HG03060 (cell line): ENCODE measurements around the gene DDIT3.
A peak's percentile ranks its signal among the peaks of the same experiment; 100 is the strongest.

Experiments used
- ATAC-seq: cut with Tn5 transposase; IDR thresholded peaks from one replicate; pipeline ENCODE4 v1.9.1; 2021; ENCODE audit warnings: low read depth, moderate number of reproducible peaks; ENCODE audit not compliant: unreplicated experiment

The DDIT3 gene

DNA sequence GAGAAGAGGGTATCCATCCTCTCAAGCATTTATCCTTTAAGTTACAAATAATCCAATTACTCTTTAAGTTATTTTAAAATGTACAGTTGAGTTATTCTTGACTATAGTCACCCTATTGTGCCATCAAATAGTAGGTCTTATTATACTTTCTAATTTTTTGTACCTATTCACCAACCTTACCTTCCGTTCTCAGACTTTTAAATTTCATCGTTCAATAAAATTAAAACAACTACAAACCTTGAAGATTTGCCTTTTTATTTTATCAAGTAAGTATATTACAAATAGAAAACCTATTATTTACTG lies 27.6 kb upstream of the DDIT3 start:
- no peak for ATAC-seq

DNA sequence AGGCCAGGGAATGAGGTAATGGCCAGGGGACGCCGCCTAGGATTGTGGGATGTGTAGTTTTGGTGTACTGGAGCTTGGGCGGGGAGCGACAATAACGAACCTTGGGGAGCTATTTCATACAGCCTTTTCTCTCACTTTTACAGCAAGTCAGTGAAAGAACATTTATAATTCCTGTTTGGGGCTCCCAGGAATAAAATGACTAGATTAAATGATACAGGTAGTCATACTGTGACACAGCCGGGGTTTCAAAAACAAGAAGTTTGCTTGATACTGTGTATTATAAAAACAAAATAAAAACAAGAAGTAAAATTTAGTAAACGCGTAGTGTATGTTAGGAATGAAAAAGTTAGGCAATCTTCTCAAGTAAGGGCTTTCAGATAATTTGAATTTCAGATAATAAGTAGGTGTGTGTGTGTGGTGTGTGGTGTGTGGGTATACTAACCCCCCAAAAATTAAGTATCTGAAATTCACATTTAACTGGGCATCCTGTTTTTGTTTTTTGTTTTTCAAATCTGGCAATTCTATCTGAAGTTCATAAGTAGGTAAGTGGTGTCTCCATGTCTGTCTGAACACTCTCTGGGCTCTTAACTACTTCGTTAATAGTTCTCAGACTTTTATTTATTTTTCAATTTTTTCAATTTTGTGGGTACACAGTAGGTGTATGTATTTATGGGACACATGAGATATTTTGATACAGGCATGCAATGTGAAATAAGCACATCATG lies 27.1 kb upstream of the DDIT3 start:
- ATAC-seq: no peak

- peak; percentile 97 for ATAC-seq
Observed at GRCh38 chr12:57546438-57547287, 26.3 kb upstream of the DDIT3 start, which contains the start of gene DCTN2. DCTN2 (minus strand) TSS chr12:57547192; CDS start chr12:57547063, 129 bp downstream.

DNA sequence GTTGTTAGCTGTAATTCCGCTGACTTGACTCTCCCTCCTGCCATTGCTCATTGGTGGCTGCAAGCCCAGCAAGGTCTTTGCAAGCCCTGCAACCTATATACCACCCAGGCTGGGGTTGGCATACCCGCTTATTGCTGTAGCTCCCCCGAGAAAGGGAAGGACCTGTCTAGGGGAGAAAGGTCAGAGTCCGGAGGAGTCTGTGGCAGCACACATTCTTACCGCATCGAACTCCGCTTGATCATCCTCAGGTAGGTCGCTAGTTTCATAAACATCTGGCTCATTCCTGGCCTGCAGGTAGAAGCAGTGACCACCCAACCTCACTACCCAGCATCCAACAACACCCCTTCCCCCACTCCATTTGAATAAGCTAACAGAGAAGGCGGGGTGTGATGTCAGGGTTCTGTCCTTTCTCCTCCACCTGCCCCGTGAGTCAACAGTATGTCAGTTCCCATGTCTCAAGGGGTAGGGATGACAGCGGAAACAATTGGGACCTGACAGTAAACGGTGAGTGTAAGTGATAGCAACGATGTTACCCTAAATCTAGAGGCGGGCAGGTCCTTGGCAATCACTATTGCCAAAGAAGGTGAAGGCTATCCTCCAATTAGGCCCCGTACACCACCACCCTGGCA lies 25.6 kb upstream of the DDIT3 start:
- no peak for ATAC-seq

DNA sequence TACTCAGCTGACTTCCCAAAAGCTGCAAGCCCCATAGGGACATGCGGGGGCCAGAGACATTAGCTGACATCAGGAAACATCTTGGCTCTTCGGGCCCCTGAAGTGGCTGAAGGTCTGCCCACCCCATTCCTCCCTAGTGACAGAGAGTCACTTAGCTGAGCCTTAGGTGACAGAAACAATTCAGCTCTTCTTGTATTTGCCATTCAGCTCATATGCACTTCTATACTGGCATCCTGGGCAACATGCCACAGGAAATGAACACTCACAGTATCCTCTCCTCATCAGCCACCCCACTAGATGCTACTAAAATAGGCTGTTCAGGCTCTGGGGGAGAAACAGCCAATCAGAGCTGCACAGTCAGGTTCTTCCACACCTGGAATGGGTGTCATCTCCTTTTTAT lies 23.3 kb upstream of the DDIT3 start:
- no peak for ATAC-seq

DNA sequence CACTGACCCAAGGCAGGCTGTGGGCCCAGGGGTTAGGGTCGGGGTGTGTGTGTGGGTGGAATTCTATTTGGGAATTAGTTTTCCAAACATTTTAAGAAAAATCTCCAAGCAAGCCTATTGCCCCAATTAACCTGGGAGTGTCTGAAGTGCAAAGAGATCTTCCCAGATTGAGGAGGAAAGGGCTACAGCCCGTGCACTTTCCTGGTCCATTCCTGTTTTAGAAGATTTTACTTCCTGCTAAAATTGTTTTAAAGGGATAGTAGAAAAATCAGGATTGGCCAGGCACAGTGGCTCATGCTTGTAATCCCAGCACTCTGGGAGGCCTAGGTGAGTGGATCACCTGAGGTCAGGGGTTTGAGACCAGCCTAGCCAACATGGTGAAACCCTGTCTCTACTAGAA lies 21.4 kb upstream of the DDIT3 start:
- no peak for ATAC-seq

- no peak for ATAC-seq
Observed at GRCh38 chr12:57541001-57541400, 20.7 kb upstream of the DDIT3 start.

DNA sequence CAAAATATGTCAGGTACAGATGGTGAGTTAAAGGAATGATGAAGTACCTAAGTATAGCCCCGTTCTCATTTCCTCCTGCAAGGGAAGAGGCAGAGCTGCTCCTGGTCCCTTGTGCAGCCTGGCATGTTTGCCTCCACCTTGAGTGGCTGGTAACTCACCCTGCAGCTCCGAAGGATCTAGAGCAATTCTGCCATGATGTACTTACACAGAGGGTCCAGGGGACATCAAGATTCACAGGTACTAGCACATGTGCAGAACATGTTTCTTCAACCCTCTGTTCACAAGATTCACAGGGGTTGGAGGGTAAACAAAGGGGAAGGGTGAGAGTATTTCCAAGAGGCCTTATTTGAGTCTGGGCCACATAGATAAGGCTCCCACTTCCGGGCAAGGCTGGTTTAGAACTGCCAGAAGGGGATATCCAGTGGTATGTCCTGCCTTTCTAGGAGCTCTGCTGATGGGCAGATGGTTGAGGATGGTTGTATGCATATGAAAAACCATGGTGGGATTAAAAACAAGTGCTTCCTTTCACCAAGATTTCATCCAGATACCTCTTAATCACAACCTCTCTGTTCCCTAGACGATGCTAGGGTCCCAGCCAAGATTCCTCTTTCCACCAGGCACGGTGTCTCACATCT lies 18.9 kb upstream of the DDIT3 start:
- no peak for ATAC-seq

GRCh38 chr12:57536597-57536942 lies 16.3 kb upstream of the DDIT3 start:
- no peak for ATAC-seq

GRCh38 chr12:57535764-57536596 lies 15.7 kb upstream of the DDIT3 start:
- no peak for ATAC-seq

DNA sequence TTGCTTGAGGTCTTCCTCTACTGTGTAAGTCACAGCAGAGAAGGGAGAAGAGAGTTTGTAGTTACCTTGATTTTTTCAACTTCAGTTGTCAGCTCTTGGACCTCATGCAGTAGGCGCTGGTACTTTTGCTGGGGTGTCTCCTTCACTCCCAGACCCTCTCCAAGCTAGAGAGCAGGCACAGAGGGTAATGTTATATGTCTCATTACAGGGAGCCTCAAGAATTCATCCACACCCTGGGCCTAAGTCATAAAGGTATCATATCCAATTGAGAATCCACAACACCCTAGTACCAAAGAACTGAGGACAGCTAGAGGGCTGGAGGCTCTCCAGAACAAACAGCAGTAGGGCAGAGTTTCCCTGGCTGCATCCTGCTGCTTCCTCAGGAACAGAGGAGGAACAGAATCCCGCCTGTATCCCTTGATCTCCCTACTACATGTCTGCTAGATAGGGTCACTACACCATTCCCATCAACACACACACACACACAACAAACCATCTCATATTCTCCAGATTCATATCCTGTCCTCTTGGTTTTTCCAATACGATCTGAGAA lies 14.8 kb upstream of the DDIT3 start:
- no peak for ATAC-seq

DNA sequence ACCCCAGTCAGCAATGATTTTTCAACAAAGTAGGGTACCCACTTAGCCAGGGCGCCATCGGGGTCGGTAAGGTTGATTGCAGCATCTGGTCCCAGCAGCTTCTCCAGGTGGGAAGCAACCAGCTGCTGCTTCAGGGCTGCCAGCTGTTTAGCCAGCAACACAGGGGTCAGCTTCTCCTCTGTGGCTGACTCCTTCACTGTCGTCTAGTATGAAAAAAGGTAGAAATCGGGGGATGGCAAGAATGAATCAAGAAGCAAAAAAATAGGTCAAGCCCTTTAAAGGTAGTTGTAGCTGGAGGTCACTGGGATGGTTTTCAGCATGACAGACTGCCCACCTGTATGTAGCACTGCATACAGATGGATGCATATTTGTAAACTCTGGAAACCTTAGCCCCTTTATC lies 13.9 kb upstream of the DDIT3 start:
- no peak for ATAC-seq

- ATAC-seq: no peak
Observed at GRCh38 chr12:57533108-57533507, 12.8 kb upstream of the DDIT3 start.

DNA sequence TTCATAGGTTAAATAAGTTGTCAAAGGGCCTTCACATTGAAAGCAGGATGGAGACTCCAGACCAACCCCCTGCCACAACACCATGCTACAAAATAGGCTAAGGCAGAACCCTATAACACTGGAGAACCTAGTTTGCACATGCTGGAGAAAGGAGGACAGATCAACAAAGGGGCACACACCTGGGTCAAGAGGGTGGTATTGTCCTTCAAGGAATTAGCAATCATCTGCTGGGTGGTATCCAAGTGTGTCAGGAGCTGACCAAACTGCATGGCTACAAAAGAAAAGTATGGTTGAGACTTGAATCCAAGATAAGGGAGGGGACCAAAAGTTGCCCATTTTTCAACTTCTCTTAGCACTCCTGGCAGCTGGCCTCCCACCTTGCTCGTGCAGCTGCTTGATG lies 11.5 kb upstream of the DDIT3 start:
- ATAC-seq: no peak

GRCh38 chr12:57530396-57531142 lies 10.3 kb upstream of the DDIT3 start:
- ATAC-seq: no peak

- no peak for ATAC-seq
Observed at GRCh38 chr12:57529831-57530230, 9.5 kb upstream of the DDIT3 start.

DNA sequence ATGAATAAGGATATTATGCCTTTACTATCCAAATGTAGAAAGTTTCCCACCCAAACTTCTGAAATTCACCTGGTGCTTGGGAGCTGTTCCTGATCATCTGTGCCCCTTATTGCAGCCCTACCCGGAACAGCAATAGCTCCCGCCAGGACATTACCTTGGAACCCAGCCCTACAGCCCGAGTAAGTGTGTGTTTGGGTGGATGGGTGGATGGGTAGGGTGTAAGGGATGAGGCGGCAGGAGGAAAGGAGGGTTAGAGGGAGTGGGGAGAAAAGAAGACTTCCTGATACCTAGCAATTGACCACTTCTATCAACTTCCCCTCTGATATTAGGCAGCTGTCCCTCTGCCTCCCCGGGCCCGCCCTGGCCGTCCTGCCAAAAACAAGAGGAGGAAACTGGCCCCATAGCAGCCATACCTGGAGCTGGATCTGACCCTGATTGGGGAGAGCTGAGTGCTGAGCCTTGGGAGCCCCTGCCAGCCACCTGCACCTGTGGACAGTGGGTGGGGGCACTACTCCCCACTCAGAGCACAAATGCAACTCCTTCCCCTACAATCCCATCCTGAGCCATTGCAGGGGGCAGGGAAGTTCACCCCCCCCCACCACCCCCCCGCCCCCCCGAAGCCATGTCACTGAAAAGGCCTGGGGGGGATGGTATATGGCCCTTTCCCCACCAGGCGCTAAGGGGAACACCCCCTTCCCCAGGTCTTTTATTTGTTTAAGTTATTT lies 8.7 kb upstream of the DDIT3 start:
- ATAC-seq: no peak

- no peak for ATAC-seq
Observed at GRCh38 chr12:57528176-57528575, 7.9 kb upstream of the DDIT3 start.

DNA sequence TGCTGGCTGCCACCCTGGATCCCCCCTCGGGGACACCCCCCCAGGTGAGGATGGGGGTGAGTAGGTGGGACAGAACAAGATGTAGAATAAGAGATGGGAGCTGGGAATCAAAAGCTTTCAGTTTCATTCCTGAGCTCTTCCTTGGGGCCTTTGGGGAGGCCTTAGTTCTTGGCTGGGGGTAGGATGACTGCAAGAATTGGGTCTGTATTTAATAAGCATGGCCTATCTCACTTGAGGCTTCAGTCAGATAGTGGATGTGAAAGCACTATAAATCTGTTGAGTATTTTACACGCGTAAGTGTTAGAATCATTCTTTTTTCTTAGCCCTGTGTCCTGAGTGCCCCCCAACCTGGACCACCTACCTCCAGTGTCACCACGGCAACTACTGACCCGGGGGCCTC lies 6.9 kb upstream of the DDIT3 start:
- ATAC-seq: no peak
